ENCODE results near the gene RPS27. TPM values are rescaled to one million over a fixed set of nuclear protein-coding genes. Genes with fewer than 3 reads are reported as not detected.
"Not testable (repeated sequence)": the region's sequence is repeated elsewhere in the genome, so short reads cannot be mapped to it uniquely, and the experiment has no call there.

The RPS27 gene
- total RNA-seq, 1 experiment from 2014 or later = 1,095 TPM

GRCh38 chr1:153977250-153978240, 13.0 kb upstream of the RPS27 start, which contains the start of gene JTB:
Gene JTB, minus strand, starts transcription at chr1:153977674. Its CDS starts 422 bp downstream, at chr1:153977252.
- no peak for TF ChIP-seq REST (IDR thresholded peaks at IDR 0.05; ENCODE audit: insufficient read depth in 1 of 2, low read depth in 2 of 2, low read length in 1 of 2)
- TF ChIP-seq CTCF (IDR thresholded peaks at IDR 0.05) = no peak
- TF ChIP-seq POLR2AphosphoS5 (IDR thresholded peaks at IDR 0.05; ENCODE audit: low read depth, low read length) = peak; percentile 80
- TF ChIP-seq TCF7L2 (IDR thresholded peaks at IDR 0.05; ENCODE audit: low read depth, low read length) = no peak
- TF ChIP-seq SIN3A (IDR thresholded peaks at IDR 0.05; ENCODE audit: borderline replicate concordance, insufficient read depth, low read depth, low read length) = peak; percentile 76; the same call in 1 of the 2 replicates
- ATAC-seq = peak; percentile 96
- peak within 1 kb of the TSS; percentile 92 for H3K27ac ChIP-seq (ENCODE audit: low read length)
- no peaks in the 10 kb centered on the region for H3K9me3 ChIP-seq (ENCODE audit: control insufficient read depth, insufficient read depth, low read depth, low read length)
- in situ Hi-C loops (cut with HindIII; ENCODE audit: low pct_unique_long_range_greater_than_20kb, low sequenced_read_pairs) (no loop called here), intact Hi-C loops (cut with micrococcal nuclease; ENCODE audit: unreplicated experiment) (no loop called here)
- POLR2A ChIA-PET = interaction anchor here (0.5 to 1.3 kb wide), 4 partner anchors 10 to 338 kb away, joined by 3 to 4 read pairs (median 3); partner anchors contain the start of gene CREB3L4
- no peaks in the 10 kb centered on the region for H3K27me3 ChIP-seq (ENCODE audit: control insufficient read depth, insufficient read depth, low read length)
- peak within 1 kb of the TSS; percentile 95 to 97 for H3K4me3 ChIP-seq (ENCODE audit: low read depth in 2 of 2, low read length in 2 of 2)
- no peaks in the 10 kb centered on the region; the same call in 1 of the 2 replicates for H3K36me3 ChIP-seq (ENCODE audit: control insufficient read depth, insufficient read depth, low read length)
- no peak for DNase-seq (ENCODE audit: low read depth, low spot score)
- peaks cover 10% of the 10 kb centered on the region for H3K4me1 ChIP-seq (ENCODE audit: control insufficient read depth, insufficient read depth, low read length)
- TSS peak; percentile 48 for BruUV-seq (replicated peaks)
- CTCF ChIA-PET = interaction anchor here (1.3 to 1.6 kb wide), 2 partner anchors 10 kb away, joined by 5 to 8 read pairs; partner anchors contain the start of gene CREB3L4

- CTCF ChIA-PET = interaction anchor here (1.6 kb wide), 1 partner anchor 9 kb away, joined by 5 read pairs; no protein-coding TSS in a partner anchor
- peak overlapping the region; percentile 92 for H3K27ac ChIP-seq (ENCODE audit: low read length)
- peak overlapping the region; percentile 95 to 97 for H3K4me3 ChIP-seq (ENCODE audit: low read depth in 2 of 2, low read length in 2 of 2)
- BruUV-seq (replicated peaks) = no TSS peak
- H3K27me3 ChIP-seq (ENCODE audit: control insufficient read depth, insufficient read depth, low read length) = no peaks in the 10 kb centered on the region
- no peaks in the 10 kb centered on the region for H3K9me3 ChIP-seq (ENCODE audit: control insufficient read depth, insufficient read depth, low read depth, low read length)
- no peak for TF ChIP-seq SIN3A (IDR thresholded peaks at IDR 0.05; ENCODE audit: borderline replicate concordance, insufficient read depth, low read depth, low read length)
- no peak for TF ChIP-seq TCF7L2 (IDR thresholded peaks at IDR 0.05; ENCODE audit: low read depth, low read length)
- no peak for TF ChIP-seq REST (IDR thresholded peaks at IDR 0.05; ENCODE audit: insufficient read depth in 1 of 2, low read depth in 2 of 2, low read length in 1 of 2)
- no peak for TF ChIP-seq CTCF (IDR thresholded peaks at IDR 0.05)
- no peak for TF ChIP-seq POLR2AphosphoS5 (IDR thresholded peaks at IDR 0.05; ENCODE audit: low read depth, low read length)
- DNase-seq (ENCODE audit: low read depth, low spot score) (no peak), ATAC-seq (no peak)
- POLR2A ChIA-PET = interaction anchor here (0.5 to 1.0 kb wide), 3 partner anchors 12 to 176 kb away, joined by 3 to 5 read pairs (median 3); partner anchors contain the start of gene RPS27
- intact Hi-C loops (cut with micrococcal nuclease; ENCODE audit: unreplicated experiment) (no loop called here), in situ Hi-C loops (cut with HindIII; ENCODE audit: low pct_unique_long_range_greater_than_20kb, low sequenced_read_pairs) (no loop called here)
- H3K36me3 ChIP-seq (ENCODE audit: control insufficient read depth, insufficient read depth, low read length) = no peaks in the 10 kb centered on the region; the same call in 1 of the 2 replicates
- H3K4me1 ChIP-seq (ENCODE audit: control insufficient read depth, insufficient read depth, low read length) = peaks cover 10% of the 10 kb centered on the region
Observed at GRCh38 chr1:153978274-153978909, 12.2 kb upstream of the RPS27 start.

- H3K27ac ChIP-seq (ENCODE audit: low read length) = peak overlapping the region; percentile 92; the same call in 1 of the 2 replicates
- BruUV-seq (replicated peaks); ATAC-seq; in situ Hi-C loops (cut with HindIII; ENCODE audit: low pct_unique_long_range_greater_than_20kb, low sequenced_read_pairs); H3K4me1 ChIP-seq (ENCODE audit: control insufficient read depth, insufficient read depth, low read length); H3K27me3 ChIP-seq (ENCODE audit: control insufficient read depth, insufficient read depth, low read length); intact Hi-C loops (cut with micrococcal nuclease; ENCODE audit: unreplicated experiment); H3K36me3 ChIP-seq (ENCODE audit: control insufficient read depth, insufficient read depth, low read length); CTCF ChIA-PET; DNase-seq (ENCODE audit: low read depth, low spot score); H3K9me3 ChIP-seq (ENCODE audit: control insufficient read depth, insufficient read depth, low read depth, low read length); H3K4me3 ChIP-seq (ENCODE audit: low read depth in 2 of 2, low read length in 2 of 2): not testable (repeated sequence)
- POLR2A ChIA-PET = interaction anchor here (0.8 kb wide), 1 partner anchor 11 kb away, joined by 3 read pairs; the partner anchor contains the start of gene RPS27
Observed at GRCh38 chr1:153979091-153979490, 11.5 kb upstream of the RPS27 start.
